ENCODE data around the gene ACP2.
"Not testable (repeated sequence)": the region's sequence is repeated elsewhere in the genome, so short reads cannot be mapped to it uniquely, and the experiment has no call there.

Gene ACP2

DNA sequence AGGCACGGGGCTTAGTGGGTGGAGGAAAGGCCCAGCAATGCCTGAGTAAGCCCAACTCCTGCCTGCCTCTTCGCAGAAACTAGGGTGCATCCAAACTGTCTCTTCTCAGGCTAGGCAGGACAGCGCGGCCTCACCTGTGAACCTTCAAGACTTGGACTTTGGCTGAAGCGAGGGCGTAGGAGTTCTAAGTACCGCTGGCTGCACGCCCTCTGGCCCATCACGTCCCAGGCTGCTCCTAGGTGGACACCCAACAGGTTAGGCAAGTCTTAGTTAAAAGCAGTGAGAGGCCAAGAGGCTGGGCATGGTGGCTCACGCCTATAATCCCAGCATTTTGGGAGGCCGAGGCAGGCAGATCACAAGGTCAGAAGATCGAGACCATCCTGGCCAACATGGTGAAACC, 35.7 kb downstream of the ACP2 start (continued):
- TF ChIP-seq, protein P1, sequence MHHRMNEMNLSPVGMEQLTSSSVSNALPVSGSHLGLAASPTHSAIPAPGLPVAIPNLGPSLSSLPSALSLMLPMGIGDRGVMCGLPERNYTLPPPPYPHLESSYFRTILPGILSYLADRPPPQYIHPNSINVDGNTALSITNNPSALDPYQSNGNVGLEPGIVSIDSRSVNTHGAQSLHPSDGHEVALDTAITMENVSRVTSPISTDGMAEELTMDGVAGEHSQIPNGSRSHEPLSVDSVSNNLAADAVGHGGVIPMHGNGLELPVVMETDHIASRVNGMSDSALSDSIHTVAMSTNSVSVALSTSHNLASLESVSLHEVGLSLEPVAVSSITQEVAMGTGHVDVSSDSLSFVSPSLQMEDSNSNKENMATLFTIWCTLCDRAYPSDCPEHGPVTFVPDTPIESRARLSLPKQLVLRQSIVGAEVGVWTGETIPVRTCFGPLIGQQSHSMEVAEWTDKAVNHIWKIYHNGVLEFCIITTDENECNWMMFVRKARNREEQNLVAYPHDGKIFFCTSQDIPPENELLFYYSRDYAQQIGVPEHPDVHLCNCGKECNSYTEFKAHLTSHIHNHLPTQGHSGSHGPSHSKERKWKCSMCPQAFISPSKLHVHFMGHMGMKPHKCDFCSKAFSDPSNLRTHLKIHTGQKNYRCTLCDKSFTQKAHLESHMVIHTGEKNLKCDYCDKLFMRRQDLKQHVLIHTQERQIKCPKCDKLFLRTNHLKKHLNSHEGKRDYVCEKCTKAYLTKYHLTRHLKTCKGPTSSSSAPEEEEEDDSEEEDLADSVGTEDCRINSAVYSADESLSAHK (tag by site-specific recombination; IDR thresholded peaks at IDR 0.05), result no peak

GRCh38 chr11:47208628-47209027, 40.0 kb downstream of the ACP2 start:
- no peaks in the 10 kb centered on the region for H3K4me1 ChIP-seq (ENCODE audit: control insufficient read depth, insufficient read depth, low read length)
- no peak overlapping the region for H3K27ac ChIP-seq (ENCODE audit: extremely low read depth, low read depth, low read length)
- POLR2A ChIA-PET, result interaction anchor here (0.6 kb wide), 1 partner anchor 167 kb away, joined by 3 read pairs; no protein-coding TSS in a partner anchor
- no peaks in the 10 kb centered on the region for H3K9me3 ChIP-seq (ENCODE audit: control insufficient read depth, insufficient read depth, low read depth, low read length)
- no peaks in the 10 kb centered on the region for H3K36me3 ChIP-seq (ENCODE audit: control insufficient read depth in 2 of 2, insufficient read depth in 1 of 2, low read length in 2 of 2)
- no peak overlapping the region for H3K4me3 ChIP-seq (ENCODE audit: low read depth, low read length)
- TF ChIP-seq ZNF677 (tag by site-specific recombination; IDR thresholded peaks at IDR 0.05) (no peak), ZNF558 (tag by site-specific recombination; IDR thresholded peaks at IDR 0.05) (no peak), ZNF768 (tag by site-specific recombination; IDR thresholded peaks at IDR 0.05) (no peak), ZNF501 (tag by site-specific recombination; IDR thresholded peaks at IDR 0.05) (no peak), ZNF292 (tag by site-specific recombination; IDR thresholded peaks at IDR 0.05; ENCODE audit: borderline replicate concordance, low read depth) (no peak), ZEB2 (tag by site-specific recombination; IDR thresholded peaks at IDR 0.05) (no peak), TRIM28 (IDR thresholded peaks at IDR 0.05; ENCODE audit: borderline replicate concordance, low read length) (no peak)
- TF ChIP-seq, protein P2, sequence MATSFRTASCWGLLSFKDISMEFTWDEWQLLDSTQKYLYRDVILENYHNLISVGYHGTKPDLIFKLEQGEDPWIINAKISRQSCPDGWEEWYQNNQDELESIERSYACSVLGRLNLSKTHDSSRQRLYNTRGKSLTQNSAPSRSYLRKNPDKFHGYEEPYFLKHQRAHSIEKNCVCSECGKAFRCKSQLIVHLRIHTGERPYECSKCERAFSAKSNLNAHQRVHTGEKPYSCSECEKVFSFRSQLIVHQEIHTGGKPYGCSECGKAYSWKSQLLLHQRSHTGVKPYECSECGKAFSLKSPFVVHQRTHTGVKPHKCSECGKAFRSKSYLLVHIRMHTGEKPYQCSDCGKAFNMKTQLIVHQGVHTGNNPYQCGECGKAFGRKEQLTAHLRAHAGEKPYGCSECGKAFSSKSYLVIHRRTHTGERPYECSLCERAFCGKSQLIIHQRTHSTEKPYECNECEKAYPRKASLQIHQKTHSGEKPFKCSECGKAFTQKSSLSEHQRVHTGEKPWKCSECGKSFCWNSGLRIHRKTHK (tag by site-specific recombination; IDR thresholded peaks at IDR 0.05), result no peak
- CTCF ChIA-PET, result interaction anchor here (0.6 kb wide), 1 partner anchor 281 kb away, joined by 3 read pairs; no protein-coding TSS in a partner anchor

DNA sequence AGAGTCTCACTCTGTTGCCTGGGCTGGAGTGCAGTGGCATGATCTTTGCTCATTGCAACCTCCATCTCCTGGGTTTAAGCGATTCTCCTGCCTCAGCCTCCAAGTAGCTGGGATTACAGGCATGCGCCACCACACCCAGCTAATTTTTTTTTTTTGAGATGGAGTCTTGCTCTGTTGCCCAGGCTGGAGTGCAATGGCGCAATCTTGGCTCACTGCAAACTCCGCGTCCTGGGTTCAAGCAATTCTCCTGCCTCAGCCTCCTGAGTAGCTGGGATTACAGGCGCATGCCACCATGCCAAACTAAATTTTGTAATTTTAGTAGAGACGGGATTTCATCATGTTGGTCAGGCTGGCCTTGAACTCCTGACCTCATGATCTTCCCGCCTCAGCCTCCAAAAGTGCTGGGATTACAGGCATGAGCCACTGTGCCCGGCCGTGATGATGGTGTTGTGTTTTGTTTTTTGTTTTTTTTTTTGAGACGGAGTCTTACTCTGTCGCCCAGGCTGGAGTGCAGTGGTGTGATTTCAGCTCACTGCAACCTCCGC, 40.5 kb downstream of the ACP2 start:
- CTCF ChIA-PET, result interaction anchor here (0.5 to 0.7 kb wide), 2 partner anchors 29 to 73 kb away, joined by 4 to 5 read pairs; no protein-coding TSS in a partner anchor
- not testable (repeated sequence) for H3K9me3 ChIP-seq (ENCODE audit: control insufficient read depth, insufficient read depth, low read depth, low read length); H3K36me3 ChIP-seq (ENCODE audit: control insufficient read depth in 2 of 2, insufficient read depth in 1 of 2, low read length in 2 of 2); H3K4me1 ChIP-seq (ENCODE audit: control insufficient read depth, insufficient read depth, low read length); H3K4me3 ChIP-seq (ENCODE audit: low read depth, low read length); H3K27ac ChIP-seq (ENCODE audit: extremely low read depth, low read depth, low read length)
- POLR2A ChIA-PET, result interaction anchor here (0.6 kb wide), 1 partner anchor 168 kb away, joined by 3 read pairs; no protein-coding TSS in a partner anchor
- peak; percentile 70; the same call in 1 of the 2 replicates for TF ChIP-seq ZNF121 (tag by site-specific recombination; IDR thresholded peaks at IDR 0.05)

- POLR2A ChIA-PET, result no interaction called here
- no peak for TF ChIP-seq BCL11A (tag by site-specific recombination; IDR thresholded peaks at IDR 0.05; ENCODE audit: low read depth)
- no peak for TF ChIP-seq ZBTB7A (tag by site-specific recombination; IDR thresholded peaks at IDR 0.05; ENCODE audit: low read depth)
- no peak for TF ChIP-seq HIC1 (tag by site-specific recombination; IDR thresholded peaks at IDR 0.05)
- no peak for TF ChIP-seq ZNF768 (tag by site-specific recombination; IDR thresholded peaks at IDR 0.05)
- TF ChIP-seq, protein P1 (tag by site-specific recombination; IDR thresholded peaks at IDR 0.05), result no peak
- TF ChIP-seq ZNF704 (tag by site-specific recombination; IDR thresholded peaks at IDR 0.05), result no peak
- no peaks in the 10 kb centered on the region for H3K4me1 ChIP-seq (ENCODE audit: control insufficient read depth, insufficient read depth, low read length)
- H3K36me3 ChIP-seq (ENCODE audit: control insufficient read depth in 2 of 2, insufficient read depth in 1 of 2, low read length in 2 of 2), result no peaks in the 10 kb centered on the region
- H3K4me3 ChIP-seq (ENCODE audit: low read depth, low read length), result no peak overlapping the region
- H3K27ac ChIP-seq (ENCODE audit: extremely low read depth, low read depth, low read length), result no peak overlapping the region
- H3K9me3 ChIP-seq (ENCODE audit: control insufficient read depth, insufficient read depth, low read depth, low read length), result no peaks in the 10 kb centered on the region
- CTCF ChIA-PET, result interaction anchor here (0.7 kb wide), 1 partner anchor 29 kb away, joined by 5 read pairs; no protein-coding TSS in a partner anchor
Observed at GRCh38 chr11:47207459-47207858, 41.2 kb downstream of the ACP2 start.
